GM23338 (cell line): ENCODE measurements around the gene ANO1. TPM values are rescaled to one million over a fixed set of nuclear protein-coding genes. Genes with fewer than 3 reads are reported as not detected.
A peak's percentile ranks its signal among the peaks of the same experiment; 100 is the strongest.

Experiments used
- ATAC-seq: fragments of 200-7000 bp; cut with Tn5 transposase; 3 replicates; pipeline ENCODE4 v1.9.1; 2020
- DNase-seq: peaks from one replicate; pipeline ENCODE4 v3.0.0-alpha.2; 2015; ENCODE audit warnings: low spot score
- H2AFZ ChIP-seq: fragments of 200-600 bp; sonication (generic); 2 replicates; pipeline ENCODE4 v1.8.0; 2016; ENCODE audit warnings: antibody characterized with exemption, mild to moderate bottlenecking, moderate library complexity
- H3F3A ChIP-seq: fragments of 200-600 bp; sonication (generic); replicated peaks from 2 replicates; pipeline ENCODE4 v1.8.0; 2017; ENCODE audit warnings: antibody characterized with exemption, mixed run types, low read depth
- H3K27ac ChIP-seq: fragments of 200-600 bp; sonication (generic); 2 replicates; pipeline ENCODE4 v1.6.1; 2016; ENCODE audit warnings: low read depth
- H3K27me3 ChIP-seq: fragments of 200-600 bp; sonication (generic); 2 replicates; pipeline ENCODE4 v1.8.0; 2016; ENCODE audit warnings: mild to moderate bottlenecking, mixed run types, moderate library complexity; ENCODE audit not compliant: insufficient read depth
- H3K36me3 ChIP-seq: fragments of 200-600 bp; sonication (generic); 2 replicates; pipeline ENCODE4 v1.8.0; 2016; ENCODE audit warnings: mild to moderate bottlenecking; ENCODE audit not compliant: insufficient read depth
- H3K4me1 ChIP-seq: fragments of 200-600 bp; sonication (generic); 2 replicates; pipeline ENCODE4 v1.8.0; 2016; ENCODE audit warnings: mild to moderate bottlenecking, moderate library complexity; ENCODE audit not compliant: insufficient read depth
- H3K4me2 ChIP-seq: fragments of 200-600 bp; sonication (generic); 2 replicates; pipeline ENCODE4 v1.7.1; 2017; ENCODE audit warnings: mixed run types
- H3K4me3 ChIP-seq: fragments of 200-600 bp; sonication (generic); 2 replicates; pipeline ENCODE4 v1.6.1; 2016; ENCODE audit warnings: mixed run types
- H3K79me2 ChIP-seq: fragments of 200-600 bp; sonication (generic); replicated peaks from 2 replicates; pipeline ENCODE4 v1.8.0; 2017; ENCODE audit warnings: mild to moderate bottlenecking; ENCODE audit not compliant: insufficient read depth
- H3K9me2 ChIP-seq: fragments of 200-600 bp; sonication (generic); 2 replicates; pipeline ENCODE4 v1.8.0; 2017; ENCODE audit not compliant: insufficient read depth
- H4K20me1 ChIP-seq: fragments of 200-600 bp; sonication (generic); replicated peaks from 2 replicates; pipeline ENCODE4 v1.8.0; 2017; ENCODE audit warnings: mild to moderate bottlenecking; ENCODE audit not compliant: insufficient read depth
- H3K27ac Mint-ChIP-seq: 2 replicates; pipeline ENCODE4 v1.8.0; 2020; ENCODE audit warnings: inconsistent platforms, mild to moderate bottlenecking, moderate library complexity, mixed read lengths
- H3K27me3 Mint-ChIP-seq: 3 replicates; pipeline ENCODE4 v1.8.0; 2022; ENCODE audit warnings: low read depth, mild to moderate bottlenecking, moderate library complexity, mixed read lengths, inconsistent platforms; ENCODE audit not compliant: insufficient read depth, poor library complexity
- H3K36me3 Mint-ChIP-seq: 3 replicates; pipeline ENCODE4 v1.8.0; 2021; ENCODE audit warnings: low read depth, mild to moderate bottlenecking, inconsistent platforms, moderate library complexity, mixed read lengths
- H3K4me1 Mint-ChIP-seq: 3 replicates; pipeline ENCODE4 v1.8.0; 2020; ENCODE audit warnings: mild to moderate bottlenecking, inconsistent platforms, mixed read lengths
- H3K4me3 Mint-ChIP-seq: 3 replicates; pipeline ENCODE4 v1.8.0; 2021; ENCODE audit warnings: moderate library complexity, mild to moderate bottlenecking, inconsistent platforms, mixed read lengths
- H3K9me3 Mint-ChIP-seq: 3 replicates; pipeline ENCODE4 v1.8.0; 2020; ENCODE audit warnings: moderate library complexity, mild to moderate bottlenecking, inconsistent platforms, mixed read lengths
- CREB1 ChIP-seq: fragments of 250-450 bp; sonication (Bioruptor Pico); IDR thresholded peaks from 2 replicates; pipeline ENCODE4 v1.5.0; 2020; ENCODE audit warnings: low read depth, mild to moderate bottlenecking, moderate library complexity
- EZH2 ChIP-seq: fragments of 200-600 bp; sonication (generic); IDR thresholded peaks from one replicate; pipeline ENCODE4 v1.8.0; 2017; ENCODE audit warnings: antibody characterized with exemption, mild to moderate bottlenecking, low read depth; ENCODE audit not compliant: unreplicated experiment
- EZH2phosphoT487 ChIP-seq: fragments of 200-600 bp; sonication (generic); IDR thresholded peaks from one replicate; pipeline ENCODE4 v1.8.1; 2018; ENCODE audit warnings: antibody characterized with exemption; ENCODE audit not compliant: unreplicated experiment
- JUNB ChIP-seq: IDR thresholded peaks from one replicate; pipeline ENCODE4 v1.6.1; 2016; ENCODE audit warnings: antibody characterized with exemption; ENCODE audit not compliant: unreplicated experiment
- POLR2AphosphoS5 ChIP-seq: IDR thresholded peaks from 2 replicates; pipeline ENCODE4 v1.6.1; 2016; ENCODE audit warnings: antibody characterized with exemption, low read depth
- STAT1 ChIP-seq: IDR thresholded peaks from one replicate; pipeline ENCODE4 v1.6.1; 2016; ENCODE audit warnings: antibody characterized with exemption; ENCODE audit not compliant: unreplicated experiment
- ZNF114 ChIP-seq: fragments of 250-450 bp; sonication (Bioruptor Pico); IDR thresholded peaks from 2 replicates; pipeline ENCODE4 v1.5.0; 2020; ENCODE audit warnings: mild to moderate bottlenecking, moderate library complexity
- ZNF331 ChIP-seq: fragments of 250-450 bp; sonication (Bioruptor Pico); IDR thresholded peaks from 2 replicates; pipeline ENCODE4 v1.5.0; 2020; ENCODE audit warnings: low read depth, mild to moderate bottlenecking, moderate library complexity
- ZNF462 ChIP-seq: fragments of 250-450 bp; sonication (Bioruptor Pico); IDR thresholded peaks from 2 replicates; pipeline ENCODE4 v1.5.0; 2020; ENCODE audit warnings: mild to moderate bottlenecking, moderate library complexity
- polyA plus RNA-seq: library from polyadenylated mRNA; unstranded; fragments of >200 nt; fragmentation: Nextera tagmentation; extraction: Ambion mirVana; gene quantifications from 2 replicates; pipeline ENCODE4 v1.2.1, GENCODE V29; 2016
- total RNA-seq: library from RNA; depleted of rRNA; stranded (reverse); fragments of >200 nt; shearing (Covaris generic); gene quantifications from 2 replicates; pipeline ENCODE4 v1.2.3, GENCODE V29; 2014
- TF ChIP-seq, protein P1 (sequence below): IDR thresholded peaks from one replicate; pipeline ENCODE4 v1.6.1; 2018; ENCODE audit warnings: antibody characterized with exemption; ENCODE audit not compliant: unreplicated experiment

Gene ANO1
- total and polyA plus RNA-seq, 2 experiments from 2014 or later = 1.4 to 3.4 TPM

GRCh38 chr11:70099578-70100279, 21.6 kb downstream of the ANO1 start:
- H3K4me2 ChIP-seq = no peak overlapping the region
- no peaks in the 10 kb centered on the region for H3K9me3 Mint-ChIP-seq
- DNase-seq = no peak
- H3K27ac ChIP-seq = no peak overlapping the region
- peak overlapping the region; percentile 36; the same call in 1 of the 2 replicates for H3K27ac Mint-ChIP-seq
- H3F3A ChIP-seq = no peaks in the 10 kb centered on the region
- H3K27me3 Mint-ChIP-seq = peaks cover 2% of the 10 kb centered on the region
- H4K20me1 ChIP-seq = no peaks in the 10 kb centered on the region
- no peaks in the 10 kb centered on the region for H3K4me1 ChIP-seq
- no peaks in the 10 kb centered on the region for H3K36me3 ChIP-seq
- H3K4me3 ChIP-seq = no peak overlapping the region
- H3K36me3 Mint-ChIP-seq = no peaks in the 10 kb centered on the region; the same call in 2 of the 3 replicates
- H3K9me2 ChIP-seq = no peaks in the 10 kb centered on the region
- H3K27me3 ChIP-seq = no peaks in the 10 kb centered on the region
- no peak for TF ChIP-seq EZH2phosphoT487
- no peaks in the 10 kb centered on the region for H3K79me2 ChIP-seq
- H2AFZ ChIP-seq = no peak overlapping the region
- H3K4me1 Mint-ChIP-seq = peaks cover 10% of the 10 kb centered on the region
- no peak overlapping the region for H3K4me3 Mint-ChIP-seq
- no peak for ATAC-seq

DNA sequence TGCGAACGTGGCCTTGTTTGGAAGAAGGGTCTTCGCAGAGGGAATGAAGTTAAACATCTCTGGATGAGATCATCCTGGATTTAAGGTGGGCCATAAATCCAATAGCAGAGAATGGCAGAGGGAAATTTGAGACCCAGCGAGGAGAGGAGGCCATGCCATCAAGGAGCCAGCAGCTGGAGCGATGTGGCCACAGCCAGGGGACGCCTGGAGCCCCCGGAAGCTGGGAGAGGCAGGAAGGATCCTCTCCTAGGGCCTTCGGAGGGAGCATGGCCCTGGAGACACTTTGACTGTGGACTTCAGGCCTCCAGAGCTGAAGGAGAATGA, 22.1 kb downstream of the ANO1 start:
- DNase-seq = no peak
- Mint-ChIP-seq H3K4me1 (peaks cover 14% of the 10 kb centered on the region), H3K27ac (peak overlapping the region; percentile 36; the same call in 1 of the 2 replicates), H3K9me3 (no peaks in the 10 kb centered on the region), H3K4me3 (no peak overlapping the region), H3K27me3 (peaks cover 2% of the 10 kb centered on the region), H3K36me3 (no peaks in the 10 kb centered on the region; the same call in 2 of the 3 replicates)
- no peak for ATAC-seq
- Histone ChIP-seq H3K36me3 (no peaks in the 10 kb centered on the region), H3F3A (no peaks in the 10 kb centered on the region), H3K4me2 (no peak overlapping the region), H2AFZ (no peak overlapping the region), H3K27me3 (no peaks in the 10 kb centered on the region), H3K4me1 (no peaks in the 10 kb centered on the region), H3K27ac (no peak overlapping the region), H3K4me3 (no peak overlapping the region), H3K9me2 (no peaks in the 10 kb centered on the region), H3K79me2 (no peaks in the 10 kb centered on the region), H4K20me1 (no peaks in the 10 kb centered on the region)
- TF ChIP-seq EZH2 (no peak), STAT1 (no peak), ZNF114 (CRISPR knock-in tag) (no peak), CREB1 (CRISPR knock-in tag) (no peak), EZH2phosphoT487 (no peak), ZNF331 (no peak), POLR2AphosphoS5 (no peak), ZNF462 (no peak), JUNB (no peak)
- TF ChIP-seq, protein P1, sequence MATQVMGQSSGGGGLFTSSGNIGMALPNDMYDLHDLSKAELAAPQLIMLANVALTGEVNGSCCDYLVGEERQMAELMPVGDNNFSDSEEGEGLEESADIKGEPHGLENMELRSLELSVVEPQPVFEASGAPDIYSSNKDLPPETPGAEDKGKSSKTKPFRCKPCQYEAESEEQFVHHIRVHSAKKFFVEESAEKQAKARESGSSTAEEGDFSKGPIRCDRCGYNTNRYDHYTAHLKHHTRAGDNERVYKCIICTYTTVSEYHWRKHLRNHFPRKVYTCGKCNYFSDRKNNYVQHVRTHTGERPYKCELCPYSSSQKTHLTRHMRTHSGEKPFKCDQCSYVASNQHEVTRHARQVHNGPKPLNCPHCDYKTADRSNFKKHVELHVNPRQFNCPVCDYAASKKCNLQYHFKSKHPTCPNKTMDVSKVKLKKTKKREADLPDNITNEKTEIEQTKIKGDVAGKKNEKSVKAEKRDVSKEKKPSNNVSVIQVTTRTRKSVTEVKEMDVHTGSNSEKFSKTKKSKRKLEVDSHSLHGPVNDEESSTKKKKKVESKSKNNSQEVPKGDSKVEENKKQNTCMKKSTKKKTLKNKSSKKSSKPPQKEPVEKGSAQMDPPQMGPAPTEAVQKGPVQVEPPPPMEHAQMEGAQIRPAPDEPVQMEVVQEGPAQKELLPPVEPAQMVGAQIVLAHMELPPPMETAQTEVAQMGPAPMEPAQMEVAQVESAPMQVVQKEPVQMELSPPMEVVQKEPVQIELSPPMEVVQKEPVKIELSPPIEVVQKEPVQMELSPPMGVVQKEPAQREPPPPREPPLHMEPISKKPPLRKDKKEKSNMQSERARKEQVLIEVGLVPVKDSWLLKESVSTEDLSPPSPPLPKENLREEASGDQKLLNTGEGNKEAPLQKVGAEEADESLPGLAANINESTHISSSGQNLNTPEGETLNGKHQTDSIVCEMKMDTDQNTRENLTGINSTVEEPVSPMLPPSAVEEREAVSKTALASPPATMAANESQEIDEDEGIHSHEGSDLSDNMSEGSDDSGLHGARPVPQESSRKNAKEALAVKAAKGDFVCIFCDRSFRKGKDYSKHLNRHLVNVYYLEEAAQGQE = no peak
